Ishikawa (cell line): ENCODE data around the gene C3.

Experiments used
- CEBPB ChIP-seq: IDR thresholded peaks from 2 replicates; pipeline ENCODE4 v1.6.1; 2012
- CREB1 ChIP-seq: IDR thresholded peaks from 2 replicates; pipeline ENCODE4 v1.6.1; 2012; ENCODE audit warnings: low read depth
- FOXM1 ChIP-seq: IDR thresholded peaks from 2 replicates; pipeline ENCODE4 v1.6.1; 2012; ENCODE audit warnings: low read depth, borderline replicate concordance
- RAD21 ChIP-seq: IDR thresholded peaks from 2 replicates; pipeline ENCODE4 v1.6.1; 2012; ENCODE audit warnings: low read depth
- REST ChIP-seq: IDR thresholded peaks from 2 replicates; pipeline ENCODE4 v1.6.1; 2012; ENCODE audit warnings: low read depth, mild to moderate bottlenecking
- TAF1 ChIP-seq: IDR thresholded peaks from 2 replicates; pipeline ENCODE4 v1.6.1; 2012; ENCODE audit warnings: low read depth, mild to moderate bottlenecking
- TEAD4 ChIP-seq: IDR thresholded peaks from 2 replicates; pipeline ENCODE4 v1.6.1; 2012
- USF1 ChIP-seq: IDR thresholded peaks from 2 replicates; pipeline ENCODE4 v1.6.1; 2012
- YY1 ChIP-seq: IDR thresholded peaks from 2 replicates; pipeline ENCODE4 v1.6.1; 2012; ENCODE audit warnings: low read depth
- ZBTB7A ChIP-seq: IDR thresholded peaks from 2 replicates; pipeline ENCODE4 v1.6.1; 2012; ENCODE audit warnings: low read depth

GRCh38 chr19:6682607-6683128 lies 37.8 kb downstream of the C3 start:
- TF ChIP-seq ZBTB7A (no peak), TAF1 (no peak), CEBPB (no peak), TEAD4 (no peak), YY1 (no peak), REST (no peak), RAD21 (no peak), CREB1 (no peak), USF1 (no peak), FOXM1 (no peak)
